ENCODE results near the gene KIAA0753.

The KIAA0753 gene

GRCh38 chr17:6633263-6633662 is 7.2 kb downstream of the KIAA0753 start:
- H3K36me3 ChIP-seq: no peaks in the 10 kb centered on the region
- no peak for TF ChIP-seq CTCF (IDR thresholded peaks at IDR 0.05; ENCODE audit: low read depth, low read length)

DNA sequence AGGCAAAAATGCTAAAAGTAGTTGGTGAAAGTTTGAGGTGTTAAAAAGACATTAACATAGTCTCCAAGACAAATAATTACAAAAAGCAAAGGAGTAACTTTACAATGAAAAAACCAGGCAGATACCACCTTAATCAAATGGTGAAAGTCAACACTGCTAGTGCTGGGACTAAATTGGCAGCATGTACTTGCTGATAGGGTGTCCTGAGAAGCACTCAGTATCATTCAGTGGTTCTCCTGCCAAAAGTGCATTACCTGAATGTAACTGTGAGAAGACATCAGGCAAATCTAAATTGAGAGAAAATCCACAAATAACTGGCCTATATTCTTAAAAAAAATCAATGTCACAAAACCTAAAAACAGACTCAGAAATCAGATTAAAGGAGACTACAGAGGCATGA is 8.0 kb downstream of the KIAA0753 start:
- H3K36me3 ChIP-seq: no peaks in the 10 kb centered on the region
- H3K9me3 ChIP-seq: no peaks in the 10 kb centered on the region
- no peaks in the 10 kb centered on the region for H3K4me1 ChIP-seq
- H3K27me3 ChIP-seq: no peaks in the 10 kb centered on the region
- H3K4me3 ChIP-seq (ENCODE audit: low read depth, low read length): no peak overlapping the region
- DNase-seq: no peak
- TF ChIP-seq CTCF (IDR thresholded peaks at IDR 0.05; ENCODE audit: low read depth, low read length): no peak

More at GRCh38 chr17:6633263-6633662, 7.2 kb downstream of the KIAA0753 start:
- Histone ChIP-seq H3K4me1 (no peaks in the 10 kb centered on the region), H3K9me3 (no peaks in the 10 kb centered on the region), H3K27me3 (no peaks in the 10 kb centered on the region), H3K4me3 (ENCODE audit: low read depth, low read length) (no peak overlapping the region)
- DNase-seq: no peak

DNA sequence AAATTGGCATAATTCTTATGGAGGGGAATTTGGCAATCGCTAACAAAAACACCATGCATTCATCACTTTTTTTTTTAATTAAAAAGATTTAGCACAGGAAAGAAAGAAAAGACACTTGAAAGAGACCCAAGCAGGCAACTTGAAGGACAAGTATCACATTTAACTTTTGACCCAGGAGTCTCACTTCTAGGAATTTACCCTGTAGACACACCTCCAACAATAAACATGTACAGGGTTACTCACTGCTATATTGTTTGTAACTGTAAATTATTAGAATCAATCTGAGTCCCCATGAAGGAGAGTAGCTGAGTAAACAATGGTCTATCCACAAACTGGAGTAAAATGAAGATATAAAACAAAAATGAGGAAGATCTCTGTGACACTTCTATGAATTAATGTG is 10.1 kb downstream of the KIAA0753 start:
- no peak for DNase-seq
- Histone ChIP-seq H3K36me3 (no peaks in the 10 kb centered on the region; the same call in 1 of the 2 replicates), H3K4me3 (ENCODE audit: low read depth, low read length) (no peak overlapping the region), H3K27me3 (no peaks in the 10 kb centered on the region), H3K4me1 (no peaks in the 10 kb centered on the region), H3K9me3 (no peaks in the 10 kb centered on the region)
- no peak for TF ChIP-seq CTCF (IDR thresholded peaks at IDR 0.05; ENCODE audit: low read depth, low read length)

- no peak for DNase-seq
- Histone ChIP-seq H3K4me3 (ENCODE audit: low read depth, low read length) (no peak overlapping the region), H3K9me3 (no peaks in the 10 kb centered on the region), H3K36me3 (no peaks in the 10 kb centered on the region; the same call in 1 of the 2 replicates), H3K27me3 (no peaks in the 10 kb centered on the region), H3K4me1 (no peaks in the 10 kb centered on the region)
- TF ChIP-seq CTCF (IDR thresholded peaks at IDR 0.05; ENCODE audit: low read depth, low read length): no peak
Observed at GRCh38 chr17:6627019-6627418, 13.5 kb downstream of the KIAA0753 start.

DNA sequence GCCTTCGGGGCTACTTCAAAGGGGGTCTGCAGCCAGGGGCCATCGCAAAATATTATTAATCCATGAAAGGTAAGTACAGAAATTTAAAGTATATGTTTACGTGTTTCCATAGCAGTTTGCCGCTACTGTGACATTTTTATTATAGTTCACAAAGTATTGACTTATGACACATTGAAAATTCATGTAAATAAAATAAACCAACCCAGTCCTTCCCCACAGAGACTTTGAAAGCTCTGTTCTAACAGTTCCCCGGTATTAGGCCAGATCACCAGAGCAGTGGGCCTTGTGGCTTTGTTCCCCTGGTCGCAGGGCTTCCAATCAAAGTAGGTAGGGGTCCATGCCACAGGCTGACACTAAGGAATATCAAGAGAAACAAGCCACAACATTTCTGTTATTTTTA is 13.9 kb downstream of the KIAA0753 start:
- Histone ChIP-seq H3K4me3 (ENCODE audit: low read depth, low read length) (no peak overlapping the region), H3K9me3 (no peaks in the 10 kb centered on the region), H3K4me1 (no peaks in the 10 kb centered on the region), H3K36me3 (no peaks in the 10 kb centered on the region; the same call in 1 of the 2 replicates), H3K27me3 (no peaks in the 10 kb centered on the region)
- no peak for DNase-seq
- no peak for TF ChIP-seq CTCF (IDR thresholded peaks at IDR 0.05; ENCODE audit: low read depth, low read length)

DNA sequence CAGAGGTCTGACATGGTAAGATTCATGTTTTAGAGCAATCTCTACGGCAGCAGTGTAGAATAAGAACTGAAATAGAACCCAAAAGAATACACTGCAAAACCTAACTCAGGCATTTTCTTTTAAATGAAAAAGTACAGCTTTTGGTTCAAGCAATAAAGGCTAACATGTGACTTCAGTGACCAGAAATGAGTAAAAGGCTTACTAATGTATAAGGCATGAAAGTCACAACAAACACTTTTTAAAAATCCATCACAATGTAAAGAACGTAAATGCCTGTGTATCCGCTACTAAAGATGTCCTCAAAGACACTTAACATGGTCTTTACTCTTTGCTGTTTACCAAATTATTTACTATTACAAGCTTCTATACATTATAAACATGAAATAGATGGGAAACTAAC is 16.6 kb downstream of the KIAA0753 start:
- Histone ChIP-seq H3K4me1 (no peaks in the 10 kb centered on the region), H3K9me3 (no peaks in the 10 kb centered on the region), H3K27me3 (no peaks in the 10 kb centered on the region), H3K4me3 (ENCODE audit: low read depth, low read length) (no peak overlapping the region), H3K36me3 (no peaks in the 10 kb centered on the region; the same call in 1 of the 2 replicates)
- TF ChIP-seq CTCF (IDR thresholded peaks at IDR 0.05; ENCODE audit: low read depth, low read length): no peak
- no peak for DNase-seq

Data from BE2C (cell line).